LoVo (cell line): ENCODE results near the gene KLF11.
"Not testable (repeated sequence)": the region's sequence is repeated elsewhere in the genome, so short reads cannot be mapped to it uniquely, and the experiment has no call there.

ENCODE experiments used
- DNase-seq: peaks from one replicate; pipeline ENCODE4 v3.0.0-alpha.2; 2016; ENCODE audit warnings: low spot score

KLF11 gene

DNA sequence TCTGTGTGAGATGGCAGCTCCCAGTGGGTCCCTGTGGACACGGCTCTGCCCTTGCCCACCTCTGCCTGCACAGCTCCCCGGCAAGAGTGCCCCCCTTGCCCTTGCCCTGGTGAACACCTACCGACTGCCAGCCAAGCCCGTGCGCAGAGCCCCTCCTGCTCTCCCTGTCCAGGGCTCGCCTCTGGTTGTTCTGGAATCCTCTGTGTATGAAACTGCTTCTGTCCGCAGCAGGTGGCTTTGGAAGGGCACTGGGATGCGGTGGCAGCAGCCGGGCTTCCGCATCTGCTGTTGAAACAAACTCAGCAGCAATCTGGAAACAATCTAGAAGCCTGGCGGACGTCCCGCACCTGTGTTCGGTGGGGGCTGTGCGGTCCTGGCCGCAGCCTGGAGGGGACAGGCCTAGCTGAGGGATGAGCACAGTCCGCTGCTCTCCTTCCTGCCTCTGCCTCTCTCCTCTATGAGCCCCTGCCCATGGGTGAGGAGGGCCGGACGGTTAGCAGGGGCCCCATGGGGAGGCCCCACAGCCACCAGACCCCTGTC, 34.0 kb upstream of the KLF11 start:
- DNase-seq, result no peak

DNA sequence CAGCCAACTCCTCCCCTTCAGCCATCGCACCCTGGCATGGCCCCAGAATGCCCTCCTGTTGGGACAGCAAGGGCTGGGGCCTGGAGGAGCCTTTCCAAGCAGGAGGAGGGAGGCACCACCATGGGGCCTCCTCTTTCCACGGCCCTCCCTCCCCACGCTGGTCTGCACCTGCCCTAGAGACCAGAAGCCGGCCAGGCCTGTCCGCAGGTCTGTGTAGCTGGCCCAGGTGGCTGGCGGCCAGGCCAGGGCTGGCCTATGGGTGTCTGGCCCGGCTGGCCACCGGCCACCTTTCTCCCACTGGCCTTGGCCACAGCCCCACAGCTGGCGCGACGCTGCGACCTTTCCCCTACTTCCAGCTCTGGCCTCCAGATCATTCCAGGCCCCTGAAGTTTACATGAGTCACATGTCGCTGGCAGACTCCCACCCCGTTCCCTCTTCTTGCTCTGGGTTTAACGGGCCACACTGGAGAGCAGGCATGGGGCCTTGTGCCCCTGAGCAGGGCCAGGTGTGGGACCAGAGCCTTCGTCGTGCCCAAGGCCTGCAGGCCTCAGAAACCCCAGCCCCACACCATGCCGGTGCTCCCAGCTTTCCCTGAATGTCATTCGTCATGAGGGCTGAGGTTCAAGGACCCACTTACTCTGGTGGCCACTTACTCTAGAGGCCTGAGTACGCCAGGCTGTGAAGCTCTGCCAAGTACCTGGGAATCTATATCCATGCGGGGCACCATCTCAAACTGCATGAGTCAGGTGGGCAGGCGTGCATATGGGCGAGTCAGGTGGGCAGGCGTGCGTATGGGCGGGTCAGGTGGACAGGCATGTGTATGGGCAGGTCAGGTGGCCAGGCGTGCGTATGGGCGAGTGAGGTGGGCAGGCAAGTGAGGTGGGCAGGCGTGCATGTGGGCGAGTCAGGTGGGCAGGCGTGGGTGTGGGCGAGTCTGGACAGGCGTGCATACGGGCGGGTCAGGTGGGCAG, 33.3 kb upstream of the KLF11 start:
- no peak for DNase-seq

DNA sequence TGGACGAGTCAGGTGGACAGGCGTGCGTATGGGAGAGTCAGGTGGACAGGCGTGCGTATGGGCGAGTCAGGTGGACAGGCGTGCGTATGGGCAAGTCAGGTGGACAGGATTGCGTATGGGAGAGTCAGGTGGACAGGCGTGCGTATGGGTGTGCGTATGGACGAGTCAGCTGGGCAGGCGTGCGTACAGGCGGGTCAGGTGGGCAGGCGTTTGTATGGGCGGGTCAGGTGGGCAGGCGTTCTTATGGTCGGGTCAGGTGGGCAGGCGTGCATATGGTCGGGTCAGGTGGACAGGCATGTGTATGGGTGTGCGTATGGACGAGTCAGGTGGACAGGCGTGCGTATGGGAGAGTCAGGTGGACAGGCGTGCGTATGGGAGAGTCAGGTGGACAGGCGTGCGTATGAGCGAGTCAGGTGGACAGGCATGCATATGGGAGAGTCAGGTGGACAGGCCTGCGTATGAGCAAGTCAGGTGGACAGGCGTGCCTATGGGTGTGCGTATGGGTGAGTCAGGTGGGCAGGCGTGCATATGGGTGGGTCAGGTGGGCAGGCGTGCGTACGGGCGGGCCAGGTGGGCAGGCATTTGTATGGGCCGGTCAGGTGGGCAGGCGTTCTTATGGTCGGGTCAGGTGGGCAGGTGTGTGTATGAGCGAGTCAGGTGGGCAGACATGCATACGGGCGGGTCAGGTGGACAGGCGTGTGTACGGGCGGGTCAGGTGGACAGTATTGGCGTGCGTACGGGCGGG, 32.3 kb upstream of the KLF11 start:
- not testable (repeated sequence) for DNase-seq

DNA sequence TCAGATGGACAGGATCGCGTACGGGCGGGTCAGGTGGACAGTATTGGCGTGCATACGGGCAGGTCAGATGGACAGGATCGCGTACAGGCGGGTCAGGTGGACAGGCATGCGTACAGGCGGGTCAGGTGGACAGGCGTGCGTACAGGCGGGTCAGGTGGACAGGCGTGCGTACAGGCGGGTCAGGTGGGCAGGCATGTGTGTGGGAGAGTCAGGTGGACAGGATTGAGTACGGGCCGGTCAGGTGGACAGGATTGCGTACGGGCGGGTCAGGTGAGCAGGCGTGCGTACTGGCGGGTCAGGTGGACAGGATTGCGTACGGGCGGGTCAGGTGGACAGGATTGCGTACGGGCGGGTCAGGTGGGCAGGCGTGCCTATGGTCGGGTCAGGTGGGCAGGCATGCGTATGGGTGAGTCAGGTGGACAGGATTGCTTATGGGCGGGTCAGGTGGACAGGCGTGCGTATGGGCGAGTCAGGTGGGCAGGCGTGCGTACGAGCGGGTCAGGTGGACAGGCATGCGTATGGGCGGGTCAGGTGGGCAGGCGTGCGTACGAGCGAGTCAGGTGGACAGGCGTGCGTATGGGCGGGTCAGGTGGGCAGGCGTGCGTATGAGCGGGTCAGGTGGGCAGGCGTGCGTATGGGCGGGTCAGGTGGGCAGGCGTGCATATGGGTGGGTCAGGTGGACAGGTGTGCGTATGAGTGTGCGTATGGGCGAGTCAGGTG, 31.6 kb upstream of the KLF11 start:
- peak; percentile 30 for DNase-seq

DNA sequence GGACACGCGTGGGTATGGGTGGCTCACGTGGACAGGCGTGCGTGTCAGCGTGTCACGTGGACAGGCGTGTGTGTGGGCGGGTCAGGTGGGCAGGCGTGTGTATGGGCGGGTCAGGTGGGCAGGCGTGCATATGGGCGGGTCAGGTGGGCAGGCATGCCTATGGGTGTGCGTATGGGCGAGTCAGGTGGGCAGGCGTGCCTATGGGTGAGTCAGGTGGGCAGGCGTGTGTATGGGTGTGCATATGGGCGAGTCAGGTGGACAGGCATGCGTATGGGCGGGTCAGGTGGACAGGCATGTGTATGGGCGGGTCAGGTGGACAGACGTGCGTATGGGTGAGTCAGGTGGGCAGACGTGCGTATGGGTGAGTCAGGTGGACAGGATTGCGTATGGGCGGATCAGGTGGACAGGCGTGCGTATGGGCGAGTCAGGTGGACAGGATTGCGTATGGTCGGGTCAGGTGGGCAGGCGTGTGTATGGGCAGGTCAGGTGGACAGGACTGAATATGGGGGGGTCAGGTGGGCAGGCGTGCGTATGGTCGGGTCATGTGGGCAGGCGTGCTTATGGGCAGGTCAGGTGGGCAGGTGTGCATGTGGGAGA, 30.9 kb upstream of the KLF11 start:
- peak; percentile 21 for DNase-seq

DNA sequence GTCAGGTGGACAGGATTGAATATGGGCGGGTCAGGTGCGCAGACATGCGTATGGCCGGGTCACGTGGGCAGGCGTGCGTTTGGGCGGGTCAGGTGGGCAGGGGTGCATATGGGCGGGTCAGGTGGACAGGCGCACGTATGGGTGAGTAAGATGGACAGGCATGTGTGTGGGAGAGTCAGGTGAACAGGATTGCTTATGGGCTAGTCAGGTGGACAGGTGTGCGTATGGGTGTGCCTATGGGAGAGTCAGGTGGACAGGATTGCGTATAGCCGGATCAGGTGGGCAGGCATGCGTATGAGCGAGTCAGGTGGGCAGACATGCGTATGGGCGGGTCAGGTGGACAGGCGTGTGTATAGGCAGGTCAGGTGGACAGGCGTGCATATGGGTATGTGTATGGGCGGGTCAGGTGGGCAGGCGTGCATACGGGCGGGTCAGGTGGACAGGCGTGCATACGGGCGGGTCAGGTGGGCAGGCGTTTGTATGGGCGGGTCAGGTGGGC, 30.3 kb upstream of the KLF11 start:
- DNase-seq, result peak; percentile 62

DNA sequence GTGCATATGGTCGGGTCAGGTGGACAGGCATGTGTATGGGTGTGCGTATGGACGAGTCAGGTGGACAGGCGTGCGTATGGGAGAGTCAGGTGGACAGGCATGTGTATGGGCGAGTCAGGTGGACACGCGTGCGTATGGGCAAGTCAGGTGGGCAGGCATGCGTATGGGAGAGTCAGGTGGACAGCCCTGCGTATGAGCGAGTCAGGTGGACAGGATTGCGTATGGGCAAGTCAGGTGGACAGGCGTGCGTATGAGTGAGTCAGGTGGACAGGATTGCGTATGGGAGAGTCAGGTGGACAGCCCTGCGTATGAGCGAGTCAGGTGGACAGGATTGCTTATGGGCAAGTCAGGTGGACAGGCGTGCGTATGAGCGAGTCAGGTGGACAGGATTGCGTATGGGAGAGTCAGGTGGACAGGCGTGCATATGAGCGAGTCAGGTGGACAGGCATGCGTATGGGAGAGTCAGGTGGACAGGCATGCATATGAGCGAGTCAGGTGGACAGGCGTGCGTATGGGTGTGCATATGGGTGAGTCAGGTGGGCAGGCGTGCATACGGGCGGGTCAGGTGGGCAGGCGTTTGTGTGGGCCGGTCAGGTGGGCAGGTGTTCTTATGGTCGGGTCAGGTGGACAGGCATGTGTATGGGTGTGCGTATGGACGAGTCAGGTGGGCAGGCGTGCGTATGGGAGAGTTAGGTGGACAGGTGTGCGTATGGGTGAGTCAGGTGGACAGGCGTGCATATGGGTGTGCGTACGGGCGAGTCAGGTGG, 29.5 kb upstream of the KLF11 start:
- not testable (repeated sequence) for DNase-seq

DNA sequence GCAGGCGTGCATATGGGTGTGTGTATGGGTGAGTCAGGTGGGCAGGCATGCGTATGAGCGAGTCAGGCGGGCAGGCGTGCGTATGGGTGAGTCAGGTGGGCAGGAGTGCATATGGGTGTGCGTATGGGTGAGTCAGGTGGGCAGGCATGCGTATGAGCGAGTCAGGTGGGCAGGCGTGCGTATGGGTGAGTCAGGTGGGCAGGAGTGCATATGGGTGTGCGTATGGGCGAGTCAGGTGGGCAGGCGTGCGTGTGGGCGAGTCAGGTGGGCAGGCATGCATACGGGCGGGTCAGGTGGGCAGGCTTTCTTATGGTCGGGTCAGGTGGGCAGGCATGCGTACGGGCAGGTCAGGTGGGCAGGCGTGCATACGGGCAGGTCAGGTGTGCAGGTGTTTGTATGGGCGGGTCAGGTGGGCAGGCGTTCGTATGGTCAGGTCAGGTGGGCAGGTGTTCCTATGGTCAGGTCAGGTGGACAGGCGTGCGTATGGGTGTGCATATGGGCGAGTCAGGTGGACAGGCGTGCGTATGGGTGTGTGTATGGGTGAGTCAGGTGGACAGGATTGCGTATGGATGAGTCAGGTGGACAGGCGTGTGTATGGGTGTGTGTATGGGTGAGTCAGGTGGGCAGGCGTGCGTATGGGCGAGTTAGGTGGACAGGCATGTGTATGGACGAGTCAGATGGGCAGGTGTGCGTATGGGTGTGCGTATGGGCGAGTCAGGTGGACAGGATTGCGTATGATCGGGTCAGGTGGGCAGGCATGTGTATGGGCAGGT, 28.7 kb upstream of the KLF11 start:
- peak; percentile 29 for DNase-seq

DNA sequence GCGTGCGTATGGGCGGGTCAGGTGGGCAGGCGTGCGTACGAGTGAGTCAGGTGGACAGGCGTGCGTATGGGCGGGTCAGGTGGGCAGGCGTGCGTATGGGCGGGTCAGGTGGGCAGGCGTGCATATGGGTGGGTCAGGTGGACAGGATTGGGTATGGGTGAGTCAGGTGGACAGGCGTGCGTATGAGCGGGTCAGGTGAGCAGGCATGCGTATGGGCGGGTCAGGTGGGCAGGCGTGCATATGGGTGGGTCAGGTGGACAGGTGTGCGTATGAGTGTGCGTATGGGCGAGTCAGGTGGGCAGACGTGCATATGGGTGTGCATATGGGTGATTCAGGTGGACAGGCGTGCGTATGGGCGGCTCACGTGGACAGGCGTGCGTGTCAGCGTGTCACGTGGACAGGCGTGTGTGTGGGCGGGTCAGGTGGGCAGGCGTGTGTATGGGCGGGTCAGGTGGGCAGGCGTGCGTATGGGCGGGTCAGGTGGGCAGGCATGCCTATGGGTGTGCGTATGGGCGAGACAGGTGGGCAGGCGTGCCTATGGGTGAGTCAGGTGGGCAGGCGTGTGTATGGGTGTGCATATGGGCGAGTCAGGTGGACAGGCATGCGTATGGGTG, 27.9 kb upstream of the KLF11 start:
- DNase-seq, result peak; percentile 19

DNA sequence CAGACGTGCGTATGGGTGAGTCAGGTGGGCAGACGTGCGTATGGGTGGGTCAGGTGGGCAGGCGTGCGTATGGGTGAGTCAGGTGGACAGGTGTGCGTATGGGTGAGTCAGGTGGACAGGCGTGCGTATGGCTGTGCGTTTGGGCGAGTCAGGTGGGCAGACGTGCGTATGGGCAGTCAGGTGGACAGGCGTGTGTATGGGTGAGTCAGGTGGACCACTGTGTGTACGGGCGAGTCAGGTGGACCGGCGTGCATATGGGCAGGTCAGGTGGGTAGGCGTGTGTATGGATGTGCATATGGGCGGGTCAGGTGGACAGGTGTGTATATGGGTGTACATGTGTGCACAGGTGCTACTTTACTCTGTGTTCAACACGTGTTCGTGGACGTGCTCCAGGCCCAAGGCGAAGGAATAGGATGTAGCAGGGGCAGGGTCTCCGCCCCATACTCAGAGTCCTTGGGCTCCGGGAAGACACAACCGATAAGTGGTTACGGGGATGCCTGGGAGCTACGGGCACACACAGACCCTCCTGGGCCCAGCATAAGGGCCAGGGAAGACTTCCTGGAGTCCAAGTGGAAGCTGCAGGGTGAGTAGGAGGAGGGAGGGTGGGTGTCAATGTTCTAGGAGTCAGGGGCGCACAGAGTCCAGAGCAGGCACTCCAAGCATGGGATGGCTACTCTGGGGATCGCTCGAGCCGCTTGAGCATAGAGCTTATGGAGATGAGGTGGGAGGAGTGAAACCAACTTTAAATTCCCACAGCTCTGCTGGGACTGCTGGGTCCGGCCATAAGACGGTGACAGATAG, 27.1 kb upstream of the KLF11 start:
- DNase-seq, result no peak

DNA sequence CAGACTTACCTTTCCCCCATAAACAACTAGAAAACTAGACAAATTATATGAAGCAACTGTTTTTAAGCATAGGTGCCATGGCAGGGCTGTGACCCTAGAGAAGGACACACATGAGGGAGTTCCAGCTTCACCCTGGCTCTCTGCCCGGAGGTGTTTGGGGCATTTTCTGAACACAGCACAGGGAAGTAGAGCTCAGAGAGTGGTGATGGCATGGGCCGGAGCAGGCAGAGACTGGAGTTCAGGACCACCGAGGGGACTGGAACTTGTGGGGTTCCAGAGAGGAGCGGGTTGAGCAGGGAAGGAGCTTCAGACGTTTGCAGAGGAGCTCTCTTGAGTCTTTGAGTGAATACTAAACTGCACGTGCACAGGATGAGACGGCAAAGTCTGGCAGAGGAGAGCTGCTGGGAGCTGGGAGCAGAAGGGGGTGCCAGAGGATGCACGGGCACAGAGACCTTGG, 26.5 kb upstream of the KLF11 start:
- no peak for DNase-seq

DNA sequence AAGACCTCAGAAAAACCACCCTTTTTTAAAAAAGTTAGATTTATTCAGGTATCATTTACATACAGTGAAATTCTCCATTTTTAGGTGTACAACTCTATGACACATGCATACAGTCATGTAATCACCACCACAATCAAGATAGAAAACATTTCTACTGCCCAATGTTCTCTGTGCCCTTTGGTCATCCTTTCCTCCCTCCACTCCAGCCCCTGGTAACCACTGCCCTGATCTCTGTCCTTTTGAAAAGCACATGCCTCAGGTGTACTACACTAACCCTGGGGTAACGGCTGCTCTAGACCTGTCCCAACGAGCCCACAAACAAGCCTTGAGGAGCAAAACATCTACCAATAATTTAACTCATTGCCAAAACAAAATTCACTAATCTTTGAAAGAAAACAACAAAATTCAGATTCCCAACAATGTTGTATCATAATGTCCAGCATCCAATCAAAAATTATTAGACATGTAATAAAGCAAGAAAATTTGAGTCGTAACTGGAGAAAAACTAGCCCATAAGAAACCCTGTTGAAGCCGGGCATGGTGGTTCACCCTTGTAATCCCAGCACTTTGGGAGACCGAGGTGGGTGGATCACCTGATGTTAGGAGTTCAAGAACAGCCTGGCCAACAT, 25.9 kb upstream of the KLF11 start:
- no peak for DNase-seq

DNA sequence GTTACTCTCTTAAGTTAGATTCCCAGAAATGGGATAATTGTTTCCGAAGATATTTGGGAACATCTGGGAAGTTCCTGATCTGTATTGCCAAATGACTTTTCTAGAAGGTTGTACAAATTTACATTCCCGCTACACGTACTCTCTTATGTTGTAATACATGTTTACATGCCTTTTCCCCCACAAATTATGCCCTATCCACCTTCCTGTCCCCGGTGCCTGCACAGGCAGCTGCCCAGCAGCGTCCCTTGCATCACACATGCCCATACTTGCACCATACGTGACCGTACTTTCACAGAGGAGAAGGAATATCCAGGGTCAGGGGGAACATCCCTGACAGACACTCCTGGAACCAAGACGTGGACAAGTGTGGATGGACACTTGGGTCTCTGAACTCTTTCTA, 24.2 kb upstream of the KLF11 start:
- no peak for DNase-seq

DNA sequence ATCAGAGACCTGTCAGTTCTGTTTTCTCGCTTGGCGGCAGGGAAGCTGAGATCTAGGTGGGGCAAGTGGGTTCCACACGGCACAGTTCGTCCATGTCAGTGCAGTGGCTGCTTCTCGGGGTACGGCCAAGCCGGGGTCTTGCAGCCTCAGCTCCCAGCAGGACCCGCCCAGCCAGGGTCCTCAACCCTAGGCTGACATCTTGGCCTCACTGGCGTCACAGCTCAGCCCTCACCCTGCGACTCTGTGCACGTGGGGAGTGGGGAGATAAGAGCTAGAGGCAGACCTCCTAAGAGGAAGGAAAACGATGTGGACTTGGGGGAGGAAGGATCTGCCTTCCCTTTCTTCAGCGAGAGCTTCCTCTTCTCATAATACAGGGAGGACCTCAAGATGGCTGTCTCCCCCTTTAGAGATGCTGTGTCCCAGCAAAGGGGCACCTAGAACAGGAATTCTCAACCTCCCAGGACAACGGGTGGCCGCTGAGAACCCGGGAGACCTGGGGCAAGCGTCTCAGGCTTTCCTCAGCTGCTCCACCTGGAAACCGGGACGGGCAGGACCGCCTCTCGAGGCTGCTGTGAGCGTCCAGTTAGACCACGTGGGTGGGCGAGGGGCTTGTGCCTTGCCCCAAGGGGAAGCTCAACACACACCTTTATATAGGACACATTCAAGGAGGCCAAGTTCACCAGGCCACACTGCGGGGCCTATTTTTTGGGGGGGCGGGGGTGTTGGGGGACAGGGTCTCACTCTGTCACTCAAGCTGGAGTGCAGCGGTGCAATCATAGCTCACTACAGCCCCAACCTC, 23.5 kb upstream of the KLF11 start:
- no peak for DNase-seq

DNA sequence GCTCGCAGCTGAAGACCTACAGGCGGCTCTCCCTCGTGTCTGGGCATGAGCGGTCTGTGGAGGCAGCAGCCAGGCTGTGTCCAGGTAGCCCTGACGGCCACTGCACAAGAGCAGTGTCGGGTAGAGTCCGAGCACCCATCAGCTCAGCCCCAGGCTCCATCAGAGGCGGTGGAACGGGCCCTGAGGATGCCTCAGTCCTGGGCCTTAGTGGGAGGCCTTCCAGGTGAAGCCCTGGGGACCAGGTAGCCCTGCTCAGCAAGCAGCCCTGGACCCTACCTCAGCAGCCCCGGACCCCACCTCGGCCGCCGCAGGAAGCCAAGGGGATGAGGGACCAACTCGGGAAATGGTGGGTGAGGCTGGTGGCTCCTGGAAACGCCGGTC, 21.3 kb upstream of the KLF11 start:
- no peak for DNase-seq

DNA sequence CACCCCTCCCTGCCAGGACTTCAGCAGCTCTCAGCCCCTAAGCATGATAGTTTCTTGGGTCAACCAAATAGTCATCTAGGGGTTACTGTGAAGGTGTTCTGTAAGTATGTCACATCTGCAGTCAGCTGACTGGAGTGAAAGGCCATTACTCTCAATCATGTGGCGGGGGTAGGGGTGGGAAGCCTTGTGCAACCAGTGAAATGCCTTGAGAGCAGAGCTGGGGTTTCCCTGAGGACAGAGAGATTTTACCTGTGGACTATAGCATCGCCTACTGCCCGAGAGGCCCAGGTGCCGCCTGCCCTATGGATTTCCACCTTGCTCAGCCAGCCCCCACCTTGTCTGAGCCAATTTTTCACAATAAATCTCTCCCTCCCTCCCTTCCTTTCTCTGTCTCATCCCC, 20.9 kb upstream of the KLF11 start:
- DNase-seq, result no peak

DNA sequence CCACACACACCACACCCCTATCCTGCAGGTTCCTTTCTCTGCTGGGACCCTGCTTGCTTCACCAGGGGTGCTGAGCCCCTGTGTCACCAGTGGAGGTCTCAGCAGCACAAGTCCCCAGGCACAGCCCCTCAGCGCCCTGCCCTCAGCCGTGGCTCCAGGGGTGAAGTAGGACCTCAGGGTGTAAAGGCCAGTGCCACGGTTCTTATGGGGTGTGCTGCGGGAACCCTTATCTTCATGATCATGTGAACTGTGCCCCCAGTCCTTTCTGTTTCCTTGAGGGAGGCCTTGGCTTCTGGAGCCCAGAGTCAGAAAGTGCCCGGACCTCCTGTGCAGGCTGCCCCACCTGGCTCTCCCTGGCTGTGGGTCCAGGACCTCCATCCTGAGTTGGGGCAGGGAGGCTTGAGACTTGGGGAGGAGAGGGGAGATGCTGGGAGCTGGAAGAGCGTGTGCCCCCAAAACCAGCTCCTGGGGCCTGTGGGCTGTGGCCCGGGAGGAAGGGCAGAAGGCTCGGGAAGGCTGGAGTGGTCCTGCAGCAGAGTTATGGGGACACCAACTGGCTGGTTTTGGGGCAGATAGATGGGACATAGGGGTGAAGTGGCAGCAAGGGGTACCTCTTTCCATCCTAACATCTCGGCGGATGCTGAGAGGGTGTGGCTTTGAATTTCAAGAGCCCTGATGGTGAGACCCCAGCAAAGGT, 20.2 kb upstream of the KLF11 start:
- DNase-seq, result no peak
